ENCODE data around the gene OR2W3. TPM values are rescaled to one million over a fixed set of nuclear protein-coding genes. Genes with fewer than 3 reads are reported as not detected.

The OR2W3 gene
- total RNA-seq, 1 experiment from 2014 or later, result not detected

GRCh38 chr1:247914941-247915662, 19.7 kb downstream of the OR2W3 start:
- Histone ChIP-seq H3K27me3 (ENCODE audit: insufficient read depth, low read length) (no peaks in the 10 kb centered on the region), H4K8ac (replicated peaks; ENCODE audit: insufficient read length, low read depth, low read length) (no peak overlapping the region), H4K20me1 (ENCODE audit: control insufficient read depth, insufficient read depth, insufficient read length) (no peaks in the 10 kb centered on the region), H4K5ac (ENCODE audit: insufficient read length, low read depth, low read length) (no peak overlapping the region), H3K27ac (ENCODE audit: insufficient read length, low read depth, low read length) (no peak overlapping the region), H2AK5ac (ENCODE audit: insufficient read length, low read length) (no peak overlapping the region), H3K56ac (ENCODE audit: insufficient read length, low read depth, low read length) (no peak overlapping the region), H3K23ac (ENCODE audit: insufficient read length, low read depth, low read length) (no peak overlapping the region), H2BK20ac (ENCODE audit: low read depth, low read length, poor library complexity, severe bottlenecking) (no peak overlapping the region), H4K91ac (ENCODE audit: insufficient read length, low read depth, low read length) (no peak overlapping the region), H3K9ac (ENCODE audit: extremely low read depth, insufficient read length, low read length) (no peak overlapping the region), H2BK5ac (ENCODE audit: insufficient read length, low read length) (no peak overlapping the region), H3K4me1 (ENCODE audit: insufficient read depth, low read length) (no peaks in the 10 kb centered on the region), H2AFZ (ENCODE audit: low read length) (no peak overlapping the region), H3T11ph (ENCODE audit: low read length) (no peak overlapping the region), H3K79me1 (ENCODE audit: insufficient read depth, low read depth, low read length, poor library complexity, severe bottlenecking) (no peaks in the 10 kb centered on the region), H2BK15ac (ENCODE audit: low read depth, low read length) (no peak overlapping the region), H3K23me2 (ENCODE audit: insufficient read length, low read depth, low read length, poor library complexity, severe bottlenecking) (no peaks in the 10 kb centered on the region), H2BK12ac (ENCODE audit: insufficient read length, low read depth, low read length) (no peak overlapping the region), H2BK120ac (ENCODE audit: low read depth, low read length, poor library complexity, severe bottlenecking) (no peak overlapping the region), H3K4me2 (ENCODE audit: insufficient read depth, insufficient read length, low read length) (no peak overlapping the region), H3K9me3 (ENCODE audit: control insufficient read depth, low read depth, low read length) (peaks cover 12% of the 10 kb centered on the region), H3K18ac (ENCODE audit: insufficient read length, low read depth, low read length) (no peak overlapping the region), H3K14ac (ENCODE audit: insufficient read depth, low read length) (no peak overlapping the region), H3K79me2 (ENCODE audit: insufficient read depth, low read length) (no peaks in the 10 kb centered on the region), H3K4ac (ENCODE audit: low read depth, low read length) (no peak overlapping the region)
- Mint-ChIP-seq H3K4me3 (no peak overlapping the region), H3K36me3 (ENCODE audit: insufficient read depth in 1 of 3, low read depth in 3 of 3) (no peaks in the 10 kb centered on the region; a peak in 2 of 7 replicates), H3K9me3 (peaks cover 69 to 72% of the 10 kb centered on the region in 2 experiments), H3K27ac (no peak overlapping the region), H3K27me3 (ENCODE audit: low read depth) (no peaks in the 10 kb centered on the region), H3K4me1 (peaks cover 0 to 4% of the 10 kb centered on the region in 2 experiments; a peak in 1 of 4 replicates)
- DNase-seq, result no peak
- no CpG with 5 or more reads among the region's 4 CpGs for WGBS (ENCODE audit: extremely low coverage, insufficient read length, low lambda C conversion rate)
- TF ChIP-seq CTCF (conservative IDR thresholded peaks at IDR 0.05), result no peak

All from H9 (cell line).